Right forelimb (tissue), 1 donor: Measurements from ENCODE around the gene OGFOD3.
"Not testable (repeated sequence)": the region's sequence is repeated elsewhere in the genome, so short reads cannot be mapped to it uniquely, and the experiment has no call there.

Experiments used
- DNase-seq: peaks from one replicate; pipeline ENCODE4 v3.0.0-alpha.2; 2018

OGFOD3 gene

GRCh38 chr17:82372249-82373071, 45.9 kb downstream of the OGFOD3 start:
- DNase-seq = no peak

GRCh38 chr17:82371333-82372248, 46.8 kb downstream of the OGFOD3 start, which contains the start of gene UTS2R:
Gene UTS2R, plus strand, starts transcription at chr17:82371765. Its CDS starts 2,560 bp downstream, at chr17:82374325.
- DNase-seq = no peak

GRCh38 chr17:82370471-82371332, 47.7 kb downstream of the OGFOD3 start:
- DNase-seq = no peak

GRCh38 chr17:82369211-82369610, 49.2 kb downstream of the OGFOD3 start:
- DNase-seq = no peak

- no peak for DNase-seq
Observed at GRCh38 chr17:82367724-82368524, 50.5 kb downstream of the OGFOD3 start.

GRCh38 chr17:82366749-82367148, 51.6 kb downstream of the OGFOD3 start:
- DNase-seq = no peak

GRCh38 chr17:82365606-82366295, 52.6 kb downstream of the OGFOD3 start:
- no peak for DNase-seq

- DNase-seq = no peak
Observed at GRCh38 chr17:82361885-82362633, 56.3 kb downstream of the OGFOD3 start.

GRCh38 chr17:82359451-82360074, 58.8 kb downstream of the OGFOD3 start:
- not testable (repeated sequence) for DNase-seq

GRCh38 chr17:82358465-82359350, 59.7 kb downstream of the OGFOD3 start, which contains the start of gene TEX19:
Gene TEX19, plus strand, starts transcription at chr17:82359247. Its CDS starts 2,904 bp downstream, at chr17:82362151.
- DNase-seq = no peak

GRCh38 chr17:82357394-82357793, 61.0 kb downstream of the OGFOD3 start:
- DNase-seq = no peak

GRCh38 chr17:82356845-82357355, 61.5 kb downstream of the OGFOD3 start:
- DNase-seq = no peak

GRCh38 chr17:82355770-82356427, 62.5 kb downstream of the OGFOD3 start:
- peak; percentile 70 for DNase-seq

- DNase-seq = no peak
Observed at GRCh38 chr17:82354804-82355308, 63.5 kb downstream of the OGFOD3 start.

GRCh38 chr17:82353484-82353883, 64.9 kb downstream of the OGFOD3 start:
- no peak for DNase-seq

- peak; percentile 92 for DNase-seq
Observed at GRCh38 chr17:82351713-82352488, 66.5 kb downstream of the OGFOD3 start.

- no peak for DNase-seq
Observed at GRCh38 chr17:82351254-82351712, 67.1 kb downstream of the OGFOD3 start.
